HEK293 (cell line): Measurements from ENCODE around the gene C6orf47.

Source experiments
- CTCF ChIA-PET: fragments of 350-600 bp; formaldehyde crosslinking; extraction: SDS; loops from one replicate; lab custom pipeline; 2021; ENCODE audit warnings: antibody characterized with exemption; lab: Yijun Ruan, JAX
- POLR2A ChIA-PET: fragments of 300-600 bp; formaldehyde crosslinking; extraction: SDS; loops from one replicate; lab custom pipeline; 2020; ENCODE audit warnings: antibody characterized with exemption, inconsistent platforms; lab: Yijun Ruan, JAX
- H3K27ac ChIP-seq: fragments of 200-500 bp; sonication (Bioruptor generic); 2 replicates; pipeline ENCODE4 v1.5.1; 2014; ENCODE audit warnings: low read depth, low read length, control low read depth, inconsistent platforms; ENCODE audit errors: extremely low read depth
- H3K36me3 ChIP-seq, 2 experiments: fragments of 200-500 bp in 1 of 2; sonication (Bioruptor generic) in 1 of 2; 1 replicate in 1 of 2; 2 replicates in 1 of 2; pipeline ENCODE4 v1.5.1; 2014 to 2017; ENCODE audit warnings: inconsistent platforms in 2 of 2, low read length in 2 of 2; ENCODE audit not compliant: control insufficient read depth in 2 of 2, insufficient read depth in 1 of 2
- H3K4me1 ChIP-seq: fragments of 200-500 bp; sonication (Bioruptor generic); 2 replicates; pipeline ENCODE4 v1.5.1; 2014; ENCODE audit warnings: mild to moderate bottlenecking, low read length, inconsistent platforms; ENCODE audit not compliant: control insufficient read depth, insufficient read depth
- H3K4me3 ChIP-seq: 2 replicates; pipeline ENCODE4 v1.5.1; 2011; ENCODE audit warnings: low read depth, mild to moderate bottlenecking, control low read depth, low read length, moderate library complexity
- H3K9me3 ChIP-seq: fragments of 200-500 bp; sonication (Bioruptor generic); 2 replicates; pipeline ENCODE4 v1.5.1; 2014; ENCODE audit warnings: low read depth, low read length, inconsistent platforms; ENCODE audit not compliant: control insufficient read depth, insufficient read depth
- TCF7L2 ChIP-seq: IDR thresholded peaks from 2 replicates; pipeline ENCODE4 v1.6.1; 2011; ENCODE audit warnings: low read depth, mild to moderate bottlenecking, inconsistent platforms, low read length, moderate library complexity, borderline replicate concordance
- ZNF10 ChIP-seq: fragments of 450-650 bp; formaldehyde crosslinking; IDR thresholded peaks from 2 replicates; pipeline ENCODE4 v1.5.1; 2017; ENCODE audit warnings: missing biosample characterization, missing genetic modification characterization
- ZNF132 ChIP-seq: fragments of 450-650 bp; formaldehyde crosslinking; IDR thresholded peaks from 2 replicates; pipeline ENCODE4 v1.5.1; 2017; ENCODE audit warnings: missing biosample characterization, missing genetic modification characterization, borderline replicate concordance
- ZNF155 ChIP-seq: fragments of 450-650 bp; formaldehyde crosslinking; IDR thresholded peaks from 2 replicates; pipeline ENCODE4 v1.5.1; 2016; ENCODE audit warnings: missing biosample characterization, missing genetic modification characterization
- ZNF184 ChIP-seq: fragments of 450-650 bp; IDR thresholded peaks from 2 replicates; pipeline ENCODE4 v1.5.1; 2018; ENCODE audit warnings: missing biosample characterization, mild to moderate bottlenecking, missing genetic modification characterization
- ZNF2 ChIP-seq: fragments of 450-650 bp; formaldehyde crosslinking; IDR thresholded peaks from 2 replicates; pipeline ENCODE4 v1.5.1; 2016; ENCODE audit warnings: missing biosample characterization, missing genetic modification characterization
- ZNF214 ChIP-seq: fragments of 450-650 bp; formaldehyde crosslinking; IDR thresholded peaks from 2 replicates; pipeline ENCODE4 v1.5.1; 2017; ENCODE audit warnings: missing biosample characterization, mild to moderate bottlenecking, missing genetic modification characterization, borderline replicate concordance
- ZNF223 ChIP-seq: fragments of 450-650 bp; formaldehyde crosslinking; IDR thresholded peaks from 2 replicates; pipeline ENCODE4 v1.5.1; 2016; ENCODE audit warnings: missing biosample characterization, missing genetic modification characterization
- ZNF366 ChIP-seq: fragments of 450-650 bp; formaldehyde crosslinking; conservative IDR thresholded peaks from 2 replicates; pipeline ENCODE4 v1.5.1; 2016; ENCODE audit warnings: missing biosample characterization, missing genetic modification characterization
- ZNF530 ChIP-seq: fragments of 450-650 bp; formaldehyde crosslinking; IDR thresholded peaks from 2 replicates; pipeline ENCODE4 v1.5.1; 2016; ENCODE audit warnings: low read depth, missing biosample characterization, missing genetic modification characterization
- ZNF843 ChIP-seq: fragments of 450-650 bp; formaldehyde crosslinking; IDR thresholded peaks from 2 replicates; pipeline ENCODE4 v1.5.1; 2016; ENCODE audit warnings: missing biosample characterization, missing genetic modification characterization
- ZSCAN5A ChIP-seq: fragments of 450-650 bp; formaldehyde crosslinking; IDR thresholded peaks from 2 replicates; pipeline ENCODE4 v1.5.1; 2016; ENCODE audit warnings: missing biosample characterization, missing genetic modification characterization
- TF ChIP-seq, protein P1 (sequence below): fragments of 450-650 bp; formaldehyde crosslinking; IDR thresholded peaks from 2 replicates; pipeline ENCODE4 v1.5.1; 2017; ENCODE audit warnings: missing biosample characterization, missing genetic modification characterization
- TF ChIP-seq, protein P2 (sequence below): fragments of 450-650 bp; formaldehyde crosslinking; IDR thresholded peaks from 2 replicates; pipeline ENCODE4 v1.5.1; 2016; ENCODE audit warnings: missing biosample characterization, missing genetic modification characterization
- TF ChIP-seq, protein P3 (sequence below): fragments of 450-650 bp; formaldehyde crosslinking; IDR thresholded peaks from 2 replicates; pipeline ENCODE4 v1.5.1; 2016; ENCODE audit warnings: missing biosample characterization, missing genetic modification characterization
- TF ChIP-seq, protein P4 (sequence below): fragments of 450-650 bp; formaldehyde crosslinking; IDR thresholded peaks from 2 replicates; pipeline ENCODE4 v1.5.1; 2016; ENCODE audit warnings: missing biosample characterization, missing genetic modification characterization
- TF ChIP-seq, protein P5 (sequence below): fragments of 450-650 bp; IDR thresholded peaks from 2 replicates; pipeline ENCODE4 v1.5.1; 2018; ENCODE audit warnings: missing biosample characterization, mild to moderate bottlenecking, missing genetic modification characterization

The C6orf47 gene

GRCh38 chr6:31693535-31693934 lies 33.0 kb upstream of the C6orf47 start:
- no peak for TF ChIP-seq ZNF214 (tag by site-specific recombination)
- TF ChIP-seq, protein P1, sequence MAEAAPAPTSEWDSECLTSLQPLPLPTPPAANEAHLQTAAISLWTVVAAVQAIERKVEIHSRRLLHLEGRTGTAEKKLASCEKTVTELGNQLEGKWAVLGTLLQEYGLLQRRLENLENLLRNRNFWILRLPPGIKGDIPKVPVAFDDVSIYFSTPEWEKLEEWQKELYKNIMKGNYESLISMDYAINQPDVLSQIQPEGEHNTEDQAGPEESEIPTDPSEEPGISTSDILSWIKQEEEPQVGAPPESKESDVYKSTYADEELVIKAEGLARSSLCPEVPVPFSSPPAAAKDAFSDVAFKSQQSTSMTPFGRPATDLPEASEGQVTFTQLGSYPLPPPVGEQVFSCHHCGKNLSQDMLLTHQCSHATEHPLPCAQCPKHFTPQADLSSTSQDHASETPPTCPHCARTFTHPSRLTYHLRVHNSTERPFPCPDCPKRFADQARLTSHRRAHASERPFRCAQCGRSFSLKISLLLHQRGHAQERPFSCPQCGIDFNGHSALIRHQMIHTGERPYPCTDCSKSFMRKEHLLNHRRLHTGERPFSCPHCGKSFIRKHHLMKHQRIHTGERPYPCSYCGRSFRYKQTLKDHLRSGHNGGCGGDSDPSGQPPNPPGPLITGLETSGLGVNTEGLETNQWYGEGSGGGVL (tag by site-specific recombination): no peak
- TF ChIP-seq TCF7L2: no peak
- no peak for TF ChIP-seq ZNF223
- TF ChIP-seq ZNF843: no peak
- TF ChIP-seq, protein P2, sequence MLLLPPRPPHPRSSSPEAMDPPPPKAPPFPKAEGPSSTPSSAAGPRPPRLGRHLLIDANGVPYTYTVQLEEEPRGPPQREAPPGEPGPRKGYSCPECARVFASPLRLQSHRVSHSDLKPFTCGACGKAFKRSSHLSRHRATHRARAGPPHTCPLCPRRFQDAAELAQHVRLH (tag by site-specific recombination): no peak
- no peak for TF ChIP-seq ZNF366 (tag by site-specific recombination)
- TF ChIP-seq, protein P3, sequence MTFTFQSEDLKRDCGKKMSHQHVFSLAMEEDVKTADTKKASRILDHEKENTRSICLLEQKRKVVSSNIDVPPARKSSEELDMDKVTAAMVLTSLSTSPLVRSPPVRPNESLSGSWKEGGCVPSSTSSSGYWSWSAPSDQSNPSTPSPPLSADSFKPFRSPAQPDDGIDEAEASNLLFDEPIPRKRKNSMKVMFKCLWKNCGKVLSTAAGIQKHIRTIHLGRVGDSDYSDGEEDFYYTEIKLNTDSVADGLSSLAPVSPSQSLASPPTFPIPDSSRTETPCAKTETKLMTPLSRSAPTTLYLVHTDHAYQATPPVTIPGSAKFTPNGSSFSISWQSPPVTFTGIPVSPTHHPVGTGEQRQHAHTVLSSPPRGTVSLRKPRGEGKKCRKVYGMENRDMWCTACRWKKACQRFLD (tag by site-specific recombination): no peak
- TF ChIP-seq ZNF155 (tag by site-specific recombination): no peak
- TF ChIP-seq ZNF132: no peak
- no peak for TF ChIP-seq ZSCAN5A (tag by site-specific recombination)
- TF ChIP-seq ZNF184 (tag by site-specific recombination): no peak
- no peak for TF ChIP-seq ZNF2 (tag by site-specific recombination)
- TF ChIP-seq ZNF10 (tag by site-specific recombination): no peak
- TF ChIP-seq, protein P4, sequence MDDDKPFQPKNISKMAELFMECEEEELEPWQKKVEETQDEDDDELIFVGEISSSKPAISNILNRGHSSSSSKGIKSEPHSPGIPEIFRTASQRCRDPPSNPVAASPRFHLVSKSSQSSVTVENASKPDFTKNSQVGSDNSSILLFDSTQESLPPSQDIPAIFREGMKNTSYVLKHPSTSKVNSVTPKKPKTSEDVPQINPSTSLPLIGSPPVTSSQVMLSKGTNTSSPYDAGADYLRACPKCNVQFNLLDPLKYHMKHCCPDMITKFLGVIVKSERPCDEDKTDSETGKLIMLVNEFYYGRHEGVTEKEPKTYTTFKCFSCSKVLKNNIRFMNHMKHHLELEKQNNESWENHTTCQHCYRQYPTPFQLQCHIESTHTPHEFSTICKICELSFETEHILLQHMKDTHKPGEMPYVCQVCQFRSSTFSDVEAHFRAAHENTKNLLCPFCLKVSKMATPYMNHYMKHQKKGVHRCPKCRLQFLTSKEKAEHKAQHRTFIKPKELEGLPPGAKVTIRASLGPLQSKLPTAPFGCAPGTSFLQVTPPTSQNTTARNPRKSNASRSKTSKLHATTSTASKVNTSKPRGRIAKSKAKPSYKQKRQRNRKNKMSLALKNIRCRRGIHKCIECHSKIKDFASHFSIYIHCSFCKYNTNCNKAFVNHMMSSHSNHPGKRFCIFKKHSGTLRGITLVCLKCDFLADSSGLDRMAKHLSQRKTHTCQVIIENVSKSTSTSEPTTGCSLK (tag by site-specific recombination): no peak
- no peak for TF ChIP-seq ZNF530 (tag by site-specific recombination)
- TF ChIP-seq, protein P5, sequence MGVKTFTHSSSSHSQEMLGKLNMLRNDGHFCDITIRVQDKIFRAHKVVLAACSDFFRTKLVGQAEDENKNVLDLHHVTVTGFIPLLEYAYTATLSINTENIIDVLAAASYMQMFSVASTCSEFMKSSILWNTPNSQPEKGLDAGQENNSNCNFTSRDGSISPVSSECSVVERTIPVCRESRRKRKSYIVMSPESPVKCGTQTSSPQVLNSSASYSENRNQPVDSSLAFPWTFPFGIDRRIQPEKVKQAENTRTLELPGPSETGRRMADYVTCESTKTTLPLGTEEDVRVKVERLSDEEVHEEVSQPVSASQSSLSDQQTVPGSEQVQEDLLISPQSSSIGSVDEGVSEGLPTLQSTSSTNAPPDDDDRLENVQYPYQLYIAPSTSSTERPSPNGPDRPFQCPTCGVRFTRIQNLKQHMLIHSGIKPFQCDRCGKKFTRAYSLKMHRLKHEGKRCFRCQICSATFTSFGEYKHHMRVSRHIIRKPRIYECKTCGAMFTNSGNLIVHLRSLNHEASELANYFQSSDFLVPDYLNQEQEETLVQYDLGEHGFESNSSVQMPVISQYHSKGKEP (tag by site-specific recombination): no peak
- ChIA-PET POLR2A (interaction anchor here (0.5 to 4.0 kb wide), 7 partner anchors 10 to 169 kb away, joined by 3 to 30 read pairs (median 4); partner anchors contain the start of genes ABHD16A, LY6G5C and NEU1), CTCF (interaction anchor here (0.8 to 1.0 kb wide), 2 partner anchors 9 to 98 kb away, joined by 3 read pairs; no protein-coding TSS in a partner anchor)
- H3K36me3 ChIP-seq: peaks cover 4 to 66% of the 10 kb centered on the region in 2 experiments; a peak in 2 of 3 replicates
- no peaks in the 10 kb centered on the region for H3K9me3 ChIP-seq
- no peaks in the 10 kb centered on the region for H3K4me1 ChIP-seq
- H3K4me3 ChIP-seq: no peak overlapping the region
- no peak overlapping the region for H3K27ac ChIP-seq
